T-helper 2 cell treated with Interferon-gamma antibody and Interleukin-4, amounts not matched to agents 100 ng/mL and 5 ng/mL, for 36 hours (primary cell): ENCODE data around the gene PRKCB. TPM values are rescaled to one million over a fixed set of nuclear protein-coding genes. Genes with fewer than 3 reads are reported as not detected.
"Not testable (repeated sequence)": the region's sequence is repeated elsewhere in the genome, so short reads cannot be mapped to it uniquely, and the experiment has no call there.

ENCODE experiments used
- intact Hi-C: fragments of 100-400 bp; cut with micrococcal nuclease; formaldehyde crosslinking; loops from one replicate; pipeline ENCODE4 v1.15.1; 2023
- total RNA-seq: library from RNA; stranded (reverse); gene quantifications from 2 replicates; pipeline ENCODE4 v1.2.3, GENCODE V29; 2022

Gene PRKCB
- total RNA-seq, 1 donor from 2014 or later: 71.9 TPM

DNA sequence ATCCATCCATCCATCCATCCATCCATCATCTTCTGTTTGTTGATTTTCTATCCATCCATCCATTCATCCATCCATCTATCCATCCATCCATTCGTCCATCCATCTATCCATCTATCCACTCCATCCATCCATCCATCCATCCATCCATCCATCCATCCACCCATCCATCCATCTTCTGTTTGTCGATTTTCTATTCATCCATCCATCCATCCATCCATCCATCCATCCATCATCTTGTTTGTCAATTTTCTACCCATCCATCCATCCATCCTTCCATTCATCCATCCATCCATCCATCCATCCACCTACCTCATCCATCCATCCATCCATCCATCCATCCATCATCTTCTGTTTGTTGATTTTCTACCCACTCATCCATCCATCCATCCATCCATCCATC is 97.9 kb downstream of the PRKCB start:
- intact Hi-C loops: not testable (repeated sequence)

DNA sequence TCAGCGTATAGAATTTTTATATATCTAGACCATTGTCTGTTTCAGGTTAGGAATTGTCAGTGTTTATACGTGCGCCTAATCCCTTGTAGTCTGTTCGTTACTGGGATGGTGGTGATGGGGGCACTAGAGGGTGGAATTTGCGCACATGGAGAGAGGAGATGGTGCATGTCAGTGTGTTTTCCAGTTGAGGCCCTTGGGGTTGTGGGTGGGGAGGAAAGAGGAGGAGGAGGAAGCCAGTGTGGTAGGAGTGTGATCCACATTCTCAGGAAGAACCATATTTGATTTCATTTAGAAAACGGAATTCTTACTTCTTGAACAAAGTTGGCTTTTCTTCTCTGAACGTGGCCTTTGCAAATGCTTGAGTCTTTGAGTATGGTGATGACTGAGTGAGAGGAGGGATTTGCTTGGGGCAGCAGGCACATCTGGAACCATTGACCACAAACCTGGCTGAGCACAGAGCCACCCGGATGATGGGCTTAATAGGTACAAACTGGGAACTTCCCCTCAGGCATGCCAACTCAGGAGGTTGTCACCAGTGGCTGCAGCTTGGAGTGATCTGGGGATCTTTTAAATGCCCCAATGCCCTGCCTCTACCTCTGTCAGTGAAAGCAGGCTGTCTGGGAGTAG is 98.9 kb downstream of the PRKCB start:
- intact Hi-C loops: no loop called here

DNA sequence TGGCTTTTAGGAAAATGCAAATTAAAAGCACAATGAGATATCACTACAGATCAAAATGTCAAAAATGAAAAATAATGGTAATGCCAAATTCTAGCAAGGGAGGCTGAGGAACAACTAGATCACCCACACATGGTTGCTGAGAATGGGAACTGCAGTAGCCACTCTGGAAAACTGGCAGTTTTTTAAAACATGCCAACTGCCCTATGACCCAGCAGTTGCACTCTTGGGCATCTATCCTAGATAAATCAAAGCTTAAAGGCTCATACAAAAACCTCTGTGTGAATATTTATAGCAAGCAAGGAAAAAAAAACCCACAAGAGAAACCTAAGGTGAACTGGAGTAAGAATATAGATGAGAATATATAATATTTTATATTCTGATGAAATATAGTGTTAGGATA is 104.3 kb downstream of the PRKCB start:
- intact Hi-C loops: no loop called here

DNA sequence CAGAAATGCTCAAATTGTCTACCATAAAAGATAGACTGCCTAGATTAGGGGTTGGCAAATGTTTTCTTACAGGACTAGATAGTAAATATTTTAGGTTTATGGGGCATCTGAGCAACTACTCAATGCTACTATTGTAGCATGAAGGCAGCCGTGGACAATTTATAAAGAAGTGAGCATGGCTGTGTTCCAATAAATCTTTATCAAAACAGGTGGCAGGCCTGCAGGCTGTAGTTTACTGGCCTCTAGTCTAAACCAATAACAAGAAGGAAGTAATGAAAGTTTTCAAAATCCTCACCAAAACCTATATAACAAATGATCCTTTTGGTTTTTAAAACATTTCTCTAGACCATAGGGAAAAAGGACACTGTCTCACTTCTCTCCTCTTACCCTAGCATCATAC is 105.2 kb downstream of the PRKCB start:
- intact Hi-C loops: no loop called here

DNA sequence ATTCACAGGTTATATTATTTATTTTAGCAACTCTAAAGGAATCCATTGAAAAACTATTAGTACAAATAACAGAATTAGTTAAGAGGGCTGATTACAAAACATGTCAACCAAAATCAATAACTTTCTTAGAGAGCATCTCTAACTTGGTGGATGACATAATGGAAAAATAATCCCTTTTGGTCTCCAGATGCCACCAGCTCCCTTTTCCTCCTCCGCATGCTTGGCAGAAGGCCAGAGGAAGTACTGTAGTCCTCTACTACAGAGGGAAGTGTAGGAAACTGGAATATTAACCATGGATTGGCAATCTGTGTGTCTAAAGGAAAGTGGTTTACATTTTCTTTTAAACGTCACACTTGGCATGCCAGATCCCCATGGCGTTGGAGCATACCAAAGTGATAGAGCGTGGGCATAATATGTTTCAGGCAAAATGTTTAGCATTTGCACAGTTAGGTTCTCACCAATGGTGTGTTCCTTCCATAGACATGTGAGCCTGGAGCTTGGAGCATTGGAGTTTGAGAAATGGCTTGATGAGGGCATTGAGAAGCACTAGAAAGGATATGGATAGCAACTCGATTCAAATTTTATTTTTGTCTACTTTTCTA is 106.3 kb downstream of the PRKCB start:
- intact Hi-C loops: no loop called here

DNA sequence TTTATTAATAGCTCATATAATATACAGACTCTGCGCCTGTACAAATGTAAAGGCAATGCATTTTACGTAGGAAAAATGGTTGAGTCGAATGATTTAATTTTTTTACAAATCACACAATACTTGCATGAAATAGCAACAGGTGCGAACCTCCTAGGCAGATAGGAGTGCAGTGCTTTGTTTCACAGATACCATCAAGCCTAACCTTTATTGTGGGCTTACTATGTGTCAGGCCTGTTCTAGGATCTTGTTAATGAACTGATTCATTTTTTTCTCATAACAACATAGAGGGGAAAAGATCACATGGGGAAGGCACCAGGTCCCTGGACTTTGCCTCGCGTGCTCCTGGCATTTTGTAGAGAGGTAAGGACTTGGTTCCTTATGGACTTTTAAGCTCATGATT is 107.8 kb downstream of the PRKCB start:
- intact Hi-C loops: no loop called here

DNA sequence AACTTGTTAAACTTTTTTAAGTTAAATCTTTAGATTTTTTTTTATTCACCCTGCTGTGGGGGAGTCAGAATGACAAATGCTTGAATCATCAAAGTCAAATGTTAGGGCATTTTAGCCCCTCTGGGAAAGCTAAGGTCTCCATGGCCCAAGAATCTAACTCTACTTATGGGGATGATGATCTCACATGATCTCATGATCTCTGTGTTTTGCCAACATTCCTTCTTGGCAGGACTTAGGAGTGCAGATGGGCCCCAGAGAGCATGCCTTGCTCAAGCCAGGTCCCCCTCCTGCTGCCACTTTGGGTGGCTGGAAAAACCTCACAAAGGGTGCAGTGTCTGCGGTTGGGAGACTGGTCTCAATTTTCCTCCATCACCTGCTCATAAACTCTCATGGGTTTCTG is 108.6 kb downstream of the PRKCB start:
- intact Hi-C loops: no loop called here

DNA sequence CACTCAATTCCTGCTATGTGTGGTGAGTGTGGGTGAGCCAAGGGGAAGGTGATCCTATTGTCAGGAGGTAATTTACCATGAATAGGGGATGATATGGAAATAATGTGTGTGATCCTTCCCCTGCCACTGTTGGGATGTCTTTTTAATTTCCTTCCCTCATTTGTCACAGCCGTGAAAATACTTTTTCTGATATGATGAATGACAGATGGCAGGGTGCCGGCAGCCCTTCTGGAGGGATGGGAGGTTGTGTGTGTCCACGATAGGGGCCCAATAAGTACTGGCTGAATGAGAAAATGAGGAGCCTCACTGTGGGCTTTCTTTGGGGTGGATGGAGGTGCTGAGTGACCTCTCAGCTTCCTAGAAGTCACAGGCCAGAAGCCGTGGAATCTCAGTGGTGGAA is 109.5 kb downstream of the PRKCB start:
- intact Hi-C loops: no loop called here

DNA sequence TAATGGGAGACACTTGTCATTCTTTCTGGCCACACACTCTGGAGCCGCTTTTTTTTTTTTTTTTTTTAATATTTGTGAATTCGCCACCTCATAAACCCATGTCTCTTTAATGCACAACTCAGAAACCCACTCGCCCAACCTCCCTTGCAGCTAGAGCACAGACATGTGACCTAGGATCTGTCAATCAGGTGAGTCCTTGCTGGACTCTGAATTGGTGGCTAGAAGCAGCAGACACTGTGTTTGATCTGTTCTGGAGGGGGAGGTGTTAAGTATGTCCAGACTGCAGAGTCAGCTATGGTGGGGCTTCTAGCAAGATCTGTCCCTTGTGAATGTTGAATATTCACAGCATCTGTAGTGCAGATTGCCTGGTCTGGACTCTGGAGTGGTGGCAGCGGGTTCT is 112.1 kb downstream of the PRKCB start:
- intact Hi-C loops: no loop called here

DNA sequence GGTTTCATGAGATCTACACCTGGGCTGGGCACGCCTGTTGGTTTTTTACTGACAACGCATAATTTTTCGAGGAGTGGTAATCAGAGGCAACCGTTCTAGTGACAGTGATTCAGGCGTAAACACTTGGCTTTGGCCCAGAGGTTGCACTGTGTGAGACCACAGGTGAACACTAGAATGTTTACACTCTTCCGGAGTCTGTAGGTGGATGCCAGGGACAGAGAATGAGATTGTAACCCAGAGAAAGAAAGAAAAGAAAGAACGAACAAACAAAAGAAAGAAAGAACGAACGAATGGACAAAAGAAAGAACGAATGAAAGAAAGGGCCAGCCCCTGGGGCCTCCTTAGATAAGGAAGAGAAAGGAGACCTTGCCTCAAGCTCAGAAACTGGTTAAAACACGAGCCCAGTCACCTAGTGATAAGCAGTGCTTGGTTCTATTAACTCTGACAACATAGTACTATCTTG is 113.2 kb downstream of the PRKCB start:
- intact Hi-C loops: no loop called here

DNA sequence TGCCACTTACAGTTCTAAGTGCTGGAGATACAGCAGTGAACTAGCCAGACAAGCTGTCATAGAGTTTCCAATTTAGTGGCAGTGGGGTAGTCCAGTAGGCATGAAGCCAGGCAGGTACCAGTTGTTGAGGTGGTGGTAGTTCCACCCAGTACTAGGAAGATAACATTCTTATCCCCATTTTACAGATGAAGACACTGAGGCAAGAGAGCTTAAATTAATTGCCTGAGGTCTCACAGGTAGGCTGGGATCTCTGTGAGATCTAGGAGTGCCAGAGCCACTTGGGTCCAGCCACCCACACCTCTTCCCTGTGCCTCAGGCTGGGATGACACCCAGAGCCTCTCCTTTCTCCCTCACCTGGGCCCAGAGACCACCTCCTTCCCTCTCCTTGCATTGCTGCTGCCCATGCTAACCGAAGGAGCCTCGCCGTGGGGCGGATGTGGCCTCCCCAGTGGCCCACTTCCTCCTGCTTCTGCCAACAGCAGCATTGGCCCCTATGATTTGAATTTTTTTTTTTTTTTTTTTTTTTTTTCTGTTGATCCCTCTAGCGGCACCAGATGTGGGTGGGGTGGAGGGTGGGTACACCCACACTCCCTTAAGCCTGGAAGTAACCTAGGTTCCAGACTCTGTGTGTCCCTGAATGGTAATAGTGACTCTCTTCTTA is 114.0 kb downstream of the PRKCB start:
- intact Hi-C loops: loop anchor here (10.0 kb wide), 1 partner anchor 115 kb away; the partner anchor contains the start of gene PRKCB

DNA sequence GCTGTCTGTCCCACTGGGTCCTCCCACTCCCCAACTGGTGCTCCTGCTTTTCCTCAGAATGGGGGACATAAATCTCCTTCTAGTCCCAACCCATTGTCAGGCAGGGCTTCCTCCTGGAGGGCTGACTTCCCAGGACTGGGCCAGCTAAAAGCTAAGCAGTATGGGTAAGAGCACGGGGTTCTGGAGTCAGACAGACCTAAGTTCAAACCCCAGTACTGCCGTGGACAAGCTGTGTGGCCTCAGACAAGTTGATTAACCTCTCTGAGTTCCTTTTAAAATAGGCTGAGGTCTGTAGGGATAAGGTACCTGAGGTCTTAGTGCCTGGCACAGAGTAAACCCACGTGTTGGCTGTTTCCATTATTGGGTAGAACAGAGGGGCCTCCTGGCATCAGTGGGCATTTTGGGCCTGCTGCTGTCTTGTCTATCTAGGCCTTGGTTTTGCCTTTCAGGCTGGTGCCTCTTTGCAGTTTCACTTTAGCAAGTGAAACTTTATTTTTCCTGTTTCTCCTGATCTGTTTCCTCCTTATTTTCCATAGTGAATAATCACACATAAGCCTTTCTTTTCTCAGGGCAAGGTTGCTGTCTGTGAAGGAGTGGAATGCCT is 114.6 kb downstream of the PRKCB start:
- intact Hi-C loops: loop anchor here (10.0 kb wide), 1 partner anchor 116 kb away; the partner anchor contains the start of gene PRKCB

DNA sequence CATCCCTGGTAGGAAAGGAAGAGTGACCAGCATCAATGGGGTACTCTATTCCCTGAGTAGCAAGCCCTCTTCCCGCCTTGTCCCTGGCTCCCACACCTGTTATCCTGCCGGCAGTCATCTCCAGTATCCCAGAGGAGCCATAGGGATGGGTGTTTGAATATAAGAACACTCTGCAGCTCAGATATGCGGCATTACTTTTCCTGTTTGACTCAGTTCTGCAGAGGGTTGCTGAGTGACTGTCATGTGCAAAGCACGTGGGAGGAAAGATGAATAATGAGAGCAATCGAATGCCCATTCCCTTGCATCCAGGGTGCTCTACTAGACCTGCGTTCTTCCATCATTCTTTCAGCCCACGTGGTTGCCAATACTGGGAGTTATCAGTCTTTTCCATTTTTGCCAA is 115.1 kb downstream of the PRKCB start:
- intact Hi-C loops: loop anchor here (10.0 kb wide), 1 partner anchor 116 kb away; the partner anchor contains the start of gene PRKCB

DNA sequence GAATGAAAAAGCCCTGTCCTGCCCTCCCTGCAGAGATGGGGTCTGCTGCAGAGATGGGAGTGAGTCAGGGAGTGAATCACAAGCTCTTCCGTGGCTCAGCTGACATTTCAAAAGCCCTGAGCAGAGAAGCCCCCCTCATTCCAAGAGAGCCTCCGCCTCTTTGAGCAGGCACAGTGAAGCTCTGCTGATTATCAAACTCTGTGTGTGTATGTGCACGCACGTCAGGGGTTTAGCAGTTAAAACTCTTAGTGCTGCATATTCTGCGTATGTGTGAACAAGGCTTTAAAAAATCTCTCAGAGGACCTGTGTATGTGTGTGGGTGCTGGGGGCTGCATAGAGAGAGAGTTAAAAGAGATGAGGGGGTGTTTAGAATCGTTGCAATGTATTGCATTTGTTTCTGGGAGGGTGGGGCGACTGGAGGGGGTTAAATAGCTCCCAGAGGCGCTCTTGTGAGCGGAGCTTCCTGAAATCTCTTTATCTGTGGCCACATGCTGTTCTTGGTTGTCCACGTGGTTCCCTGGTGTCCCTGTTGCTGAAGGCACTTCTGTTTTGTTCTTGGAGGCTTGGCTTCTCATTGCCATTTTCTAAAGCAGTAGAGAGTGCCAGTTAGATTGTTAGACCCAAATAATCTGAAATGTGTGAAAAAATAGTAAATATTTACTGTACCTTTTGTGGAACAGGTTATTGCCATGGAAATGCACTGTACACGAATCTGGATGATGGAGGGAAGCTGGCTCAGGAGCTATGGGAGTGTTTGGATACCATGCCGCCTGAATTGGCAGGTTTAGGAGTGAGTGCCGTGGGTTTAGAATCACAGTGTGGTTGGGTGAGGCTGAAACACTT is 116.6 kb downstream of the PRKCB start:
- intact Hi-C loops: loop anchor here (10.0 kb wide), 1 partner anchor 118 kb away; the partner anchor contains the start of gene PRKCB

DNA sequence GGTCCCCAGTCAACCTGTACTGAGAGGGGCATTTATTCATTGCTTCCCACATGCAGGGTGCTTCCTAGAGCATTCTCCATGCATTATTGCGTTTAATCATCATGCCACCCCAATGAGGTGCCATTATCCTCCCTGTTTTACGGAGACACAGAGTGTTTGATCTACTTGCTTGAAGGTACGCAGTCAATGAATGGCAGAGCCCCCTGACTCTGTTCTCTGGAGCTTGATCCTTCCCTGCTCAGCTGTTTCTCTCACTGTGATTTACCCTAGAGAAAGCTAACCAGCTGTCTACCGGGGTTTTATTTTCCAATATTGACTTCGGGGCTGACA is 117.2 kb downstream of the PRKCB start:
- intact Hi-C loops: loop anchor here (10.0 kb wide), 1 partner anchor 118 kb away; the partner anchor contains the start of gene PRKCB

DNA sequence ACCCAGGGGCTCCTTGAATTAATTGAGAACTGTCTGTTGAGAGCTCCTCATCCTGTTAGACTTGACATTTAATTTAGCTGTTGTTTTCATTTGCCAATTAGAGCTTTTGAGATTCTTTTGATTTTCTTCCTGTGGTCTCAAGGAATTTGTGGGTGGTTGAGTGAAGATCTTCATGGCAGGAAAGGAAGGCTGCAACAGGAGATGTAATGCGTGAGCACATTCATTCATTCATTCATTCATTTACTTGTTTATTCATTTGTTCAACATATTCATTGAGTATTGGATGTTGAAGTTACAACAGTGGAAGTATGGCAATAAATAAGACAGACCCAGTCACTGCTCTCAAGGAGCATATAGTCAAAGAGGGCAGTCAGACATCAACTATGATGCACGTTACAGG is 117.7 kb downstream of the PRKCB start:
- intact Hi-C loops: loop anchor here (10.0 kb wide), 1 partner anchor 119 kb away; the partner anchor contains the start of gene PRKCB

DNA sequence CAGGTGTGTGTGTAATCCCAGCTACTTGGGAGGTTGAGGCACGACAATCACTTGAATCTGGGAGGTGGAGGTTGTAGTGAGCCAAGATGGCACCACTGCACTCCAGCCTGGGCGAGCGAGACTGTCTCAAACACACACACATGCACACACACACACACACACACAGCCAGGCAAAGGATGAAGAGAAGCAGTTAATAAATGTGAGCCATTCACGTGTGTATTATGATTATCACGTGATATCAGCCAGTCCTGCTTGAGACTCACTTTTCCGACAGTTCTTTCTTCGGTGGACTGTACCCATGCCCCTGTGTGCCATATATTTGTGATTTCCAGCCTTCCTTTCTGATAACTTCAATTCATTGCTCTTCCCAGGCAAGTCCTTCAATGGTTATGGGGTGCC is 119.3 kb downstream of the PRKCB start:
- intact Hi-C loops: loop anchor here (10.0 kb wide), 1 partner anchor 120 kb away; the partner anchor contains the start of gene PRKCB

DNA sequence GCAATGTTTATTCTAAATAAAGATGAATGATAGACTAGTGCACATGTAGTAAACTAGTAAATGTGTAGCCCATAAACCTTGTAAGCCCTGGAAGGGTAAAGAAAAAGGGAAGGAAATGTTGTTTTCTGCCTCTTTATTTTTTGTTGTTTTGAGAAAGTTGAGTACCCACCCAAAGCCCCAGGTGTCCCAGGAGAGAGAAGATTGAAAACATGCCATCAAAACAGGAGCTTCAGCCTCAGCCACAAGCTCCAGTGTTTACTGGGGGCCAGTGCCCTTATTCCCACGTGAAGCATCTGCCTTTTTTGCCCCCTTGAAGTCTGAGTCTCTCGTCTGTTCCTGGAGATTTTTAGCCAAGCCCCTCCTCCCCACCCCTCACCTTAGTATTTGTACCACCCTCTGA is 121.5 kb downstream of the PRKCB start:
- intact Hi-C loops: loop anchor here (10.0 kb wide), 1 partner anchor 122 kb away; the partner anchor contains the start of gene PRKCB

DNA sequence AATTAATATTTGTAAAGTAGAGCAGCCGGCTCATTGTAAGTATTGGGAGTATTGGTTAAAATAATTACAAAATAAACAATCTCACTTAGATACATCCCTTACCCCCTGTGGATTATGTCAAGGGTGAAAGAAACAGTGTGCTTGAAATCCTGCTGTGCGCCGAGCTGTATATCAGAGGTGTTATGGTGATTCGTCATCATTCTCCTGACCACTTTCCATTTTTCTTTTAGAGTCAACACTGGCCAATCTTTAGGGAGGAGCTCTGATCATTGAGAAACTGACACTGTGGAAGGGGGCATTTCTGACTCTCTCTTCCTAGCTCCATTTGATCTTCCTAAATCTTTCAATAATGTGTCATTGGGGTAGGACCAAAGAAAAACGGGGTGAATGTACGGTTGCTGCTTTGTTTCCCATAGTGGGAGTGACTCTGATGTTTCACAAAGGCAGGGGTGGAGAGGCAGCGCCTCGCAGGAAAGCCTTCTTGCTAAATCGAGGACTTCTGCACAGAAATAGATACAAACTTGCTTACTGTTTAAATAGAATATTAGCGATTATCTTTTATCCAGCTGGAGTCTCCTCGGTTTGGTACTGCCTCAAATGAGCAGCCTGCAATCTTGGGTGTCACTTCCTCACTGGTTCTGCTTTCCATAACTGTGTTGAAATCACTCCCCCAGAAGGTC is 123.4 kb downstream of the PRKCB start:
- intact Hi-C loops: loop anchor here (10.0 kb wide), 1 partner anchor 124 kb away; the partner anchor contains the start of gene PRKCB

DNA sequence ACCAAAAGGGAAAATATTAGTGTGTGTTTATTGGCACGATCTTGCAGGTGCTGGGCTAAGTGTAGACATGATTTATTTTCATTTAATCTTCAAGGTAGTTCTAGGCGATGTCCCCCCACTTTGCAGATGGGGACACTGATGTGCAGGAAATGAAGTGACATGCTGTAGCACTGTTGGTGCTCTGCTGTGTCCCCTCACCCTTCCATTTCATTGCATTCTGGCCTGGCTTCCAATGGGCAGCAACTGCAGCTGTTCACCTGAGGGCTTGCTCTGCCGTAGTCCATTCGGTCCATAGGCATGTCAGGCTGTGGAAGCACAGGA is 123.9 kb downstream of the PRKCB start:
- intact Hi-C loops: loop anchor here (10.0 kb wide), 1 partner anchor 125 kb away; the partner anchor contains the start of gene PRKCB
